Activated T-cell treated with anti-CD3 and anti-CD28 coated beads, Interleukin-2, amount 50 U/mL, for 4 hours (primary cell): ENCODE results near the gene SERPINE2. TPM values are rescaled to one million over a fixed set of nuclear protein-coding genes. Genes with fewer than 3 reads are reported as not detected.
"Not testable (repeated sequence)": the region's sequence is repeated elsewhere in the genome, so short reads cannot be mapped to it uniquely, and the experiment has no call there.

Source experiments
- ATAC-seq, 2 donors: fragments of 200-7000 bp; cut with Tn5 transposase; one replicate each; pipeline ENCODE4 v1.10.0; 2021
- DNase-seq: peaks from one replicate; pipeline ENCODE4 v3.0.0-alpha.2; 2020
- H3K27me3 Mint-ChIP-seq: one replicate; pipeline ENCODE4 v1.8.0; 2021; ENCODE audit warnings: low read depth, mixed read lengths
- H3K36me3 Mint-ChIP-seq: one replicate; pipeline ENCODE4 v1.8.0; 2022; ENCODE audit warnings: mixed read lengths; ENCODE audit not compliant: insufficient read depth
- H3K4me1 Mint-ChIP-seq: one replicate; pipeline ENCODE4 v1.8.0; 2021; ENCODE audit warnings: low read depth, mixed read lengths
- H3K4me3 Mint-ChIP-seq: one replicate; pipeline ENCODE4 v1.8.0; 2021; ENCODE audit warnings: mild to moderate bottlenecking, moderate library complexity, mixed read lengths
- H3K9me3 Mint-ChIP-seq: one replicate; pipeline ENCODE4 v1.8.0; 2021; ENCODE audit warnings: mixed read lengths
- total RNA-seq, 3 donors: library from RNA; stranded (reverse); gene quantifications; one replicate each; pipeline ENCODE4 v1.2.1, GENCODE V29; 2021

SERPINE2 gene
- total RNA-seq, 3 donors from 2014 or later: 9.8 to 16.2 (median 15.9) TPM

GRCh38 chr2:224016963-224017362 lies 22.1 kb downstream of the SERPINE2 start:
- no peaks in the 10 kb centered on the region for H3K27me3 Mint-ChIP-seq
- no peak overlapping the region for H3K4me3 Mint-ChIP-seq
- peaks cover 3% of the 10 kb centered on the region for H3K36me3 Mint-ChIP-seq
- ATAC-seq (peak in 1 of 2 donors; percentile 56), DNase-seq (no peak)
- H3K4me1 Mint-ChIP-seq: peaks cover 13% of the 10 kb centered on the region
- H3K9me3 Mint-ChIP-seq: no peaks in the 10 kb centered on the region

GRCh38 chr2:224014336-224014735 lies 24.8 kb downstream of the SERPINE2 start:
- H3K36me3 Mint-ChIP-seq: no peaks in the 10 kb centered on the region
- no peak for ATAC-seq
- no peak for DNase-seq
- peaks cover 15% of the 10 kb centered on the region for H3K4me1 Mint-ChIP-seq
- no peaks in the 10 kb centered on the region for H3K27me3 Mint-ChIP-seq
- no peak overlapping the region for H3K4me3 Mint-ChIP-seq
- no peaks in the 10 kb centered on the region for H3K9me3 Mint-ChIP-seq

- no peak for ATAC-seq
- peaks cover 12% of the 10 kb centered on the region for H3K4me1 Mint-ChIP-seq
- H3K4me3 Mint-ChIP-seq: no peak overlapping the region
- H3K36me3 Mint-ChIP-seq: no peaks in the 10 kb centered on the region
- H3K9me3 Mint-ChIP-seq: no peaks in the 10 kb centered on the region
- DNase-seq: no peak
- H3K27me3 Mint-ChIP-seq: no peaks in the 10 kb centered on the region
Observed at GRCh38 chr2:224011837-224012236, 27.2 kb downstream of the SERPINE2 start.

- no peaks in the 10 kb centered on the region for H3K36me3 Mint-ChIP-seq
Observed at GRCh38 chr2:224009605-224010315, 29.3 kb downstream of the SERPINE2 start.

GRCh38 chr2:224008702-224009261 lies 30.3 kb downstream of the SERPINE2 start:
- DNase-seq (no peak), ATAC-seq (no peak)
- Mint-ChIP-seq H3K27me3 (no peaks in the 10 kb centered on the region), H3K4me3 (no peak overlapping the region), H3K9me3 (no peaks in the 10 kb centered on the region), H3K4me1 (peaks cover 5% of the 10 kb centered on the region), H3K36me3 (no peaks in the 10 kb centered on the region)

More at GRCh38 chr2:224009605-224010315, 29.3 kb downstream of the SERPINE2 start:
- H3K27me3 Mint-ChIP-seq: no peaks in the 10 kb centered on the region
- DNase-seq (no peak), ATAC-seq (no peak)
- peaks cover 5% of the 10 kb centered on the region for H3K4me1 Mint-ChIP-seq
- H3K4me3 Mint-ChIP-seq: no peak overlapping the region
- H3K9me3 Mint-ChIP-seq: no peaks in the 10 kb centered on the region

GRCh38 chr2:224004105-224004695 lies 34.9 kb downstream of the SERPINE2 start:
- Mint-ChIP-seq H3K4me1 (no peaks in the 10 kb centered on the region), H3K36me3 (peaks cover 1% of the 10 kb centered on the region), H3K9me3 (no peaks in the 10 kb centered on the region), H3K27me3 (no peaks in the 10 kb centered on the region), H3K4me3 (no peak overlapping the region)
- ATAC-seq (no peak), DNase-seq (no peak)

- not testable (repeated sequence) for ATAC-seq, H3K9me3 Mint-ChIP-seq, H3K4me3 Mint-ChIP-seq, H3K4me1 Mint-ChIP-seq, DNase-seq, H3K27me3 Mint-ChIP-seq, H3K36me3 Mint-ChIP-seq
Observed at GRCh38 chr2:224000662-224001061, 38.4 kb downstream of the SERPINE2 start.

GRCh38 chr2:223999862-224000261 lies 39.2 kb downstream of the SERPINE2 start:
- no peak for DNase-seq
- H3K4me3 Mint-ChIP-seq: no peak overlapping the region
- H3K27me3 Mint-ChIP-seq: no peaks in the 10 kb centered on the region
- ATAC-seq: no peak
- no peaks in the 10 kb centered on the region for H3K9me3 Mint-ChIP-seq
- H3K36me3 Mint-ChIP-seq: peaks cover 1% of the 10 kb centered on the region
- H3K4me1 Mint-ChIP-seq: peaks cover 2% of the 10 kb centered on the region

- Mint-ChIP-seq H3K4me3 (no peak overlapping the region), H3K27me3 (no peaks in the 10 kb centered on the region), H3K4me1 (peaks cover 5% of the 10 kb centered on the region), H3K36me3 (peaks cover 1% of the 10 kb centered on the region), H3K9me3 (no peaks in the 10 kb centered on the region)
- ATAC-seq (no peak), DNase-seq (no peak)
Observed at GRCh38 chr2:223998948-223999347, 40.1 kb downstream of the SERPINE2 start.

GRCh38 chr2:223997938-223998337 lies 41.1 kb downstream of the SERPINE2 start:
- peaks cover 1% of the 10 kb centered on the region for H3K36me3 Mint-ChIP-seq
- peaks cover 5% of the 10 kb centered on the region for H3K4me1 Mint-ChIP-seq
- H3K27me3 Mint-ChIP-seq: no peaks in the 10 kb centered on the region
- H3K9me3 Mint-ChIP-seq: no peaks in the 10 kb centered on the region
- no peak overlapping the region for H3K4me3 Mint-ChIP-seq
- DNase-seq: no peak
- ATAC-seq: no peak

GRCh38 chr2:223996391-223996790 lies 42.7 kb downstream of the SERPINE2 start:
- Mint-ChIP-seq H3K9me3 (no peaks in the 10 kb centered on the region), H3K4me1 (peaks cover 5% of the 10 kb centered on the region), H3K36me3 (peaks cover 1% of the 10 kb centered on the region), H3K27me3 (no peaks in the 10 kb centered on the region), H3K4me3 (no peak overlapping the region)
- DNase-seq (no peak), ATAC-seq (no peak)

- H3K4me1 Mint-ChIP-seq: peaks cover 5% of the 10 kb centered on the region
- H3K27me3 Mint-ChIP-seq: no peaks in the 10 kb centered on the region
- ATAC-seq: peak in 1 of 2 donors; percentile 54
- no peak overlapping the region for H3K4me3 Mint-ChIP-seq
- no peaks in the 10 kb centered on the region for H3K9me3 Mint-ChIP-seq
- peaks cover 1% of the 10 kb centered on the region for H3K36me3 Mint-ChIP-seq
- DNase-seq: no peak
Observed at GRCh38 chr2:223995569-223995968, 43.5 kb downstream of the SERPINE2 start.

- H3K27me3 Mint-ChIP-seq: no peaks in the 10 kb centered on the region
- no peaks in the 10 kb centered on the region for H3K36me3 Mint-ChIP-seq
- no peak overlapping the region for H3K4me3 Mint-ChIP-seq
- ATAC-seq (peak in 1 of 2 donors; percentile 21), DNase-seq (no peak)
- H3K9me3 Mint-ChIP-seq: no peaks in the 10 kb centered on the region
- H3K4me1 Mint-ChIP-seq: peaks cover 5% of the 10 kb centered on the region
Observed at GRCh38 chr2:223994562-223995162, 44.4 kb downstream of the SERPINE2 start.

- DNase-seq (peak; percentile 59), ATAC-seq (peak; percentile 48 to 56)
- Mint-ChIP-seq H3K4me1 (peaks cover 5% of the 10 kb centered on the region), H3K4me3 (no peak overlapping the region), H3K36me3 (no peaks in the 10 kb centered on the region), H3K9me3 (no peaks in the 10 kb centered on the region), H3K27me3 (no peaks in the 10 kb centered on the region)
Observed at GRCh38 chr2:223993634-223994232, 45.4 kb downstream of the SERPINE2 start.
